Inferior parietal cortex (tissue), 1 donor: ENCODE results near the gene SHISA9.
"Not testable (repeated sequence)": the region's sequence is repeated elsewhere in the genome, so short reads cannot be mapped to it uniquely, and the experiment has no call there.

Experiments
- DNase-seq: peaks from one replicate; pipeline ENCODE4 v3.0.0-alpha.2; 2016; ENCODE audit errors: extremely low spot score

Gene SHISA9

GRCh38 chr16:12900156-12900555 is 1.2 kb upstream of the SHISA9 start:
- no peak for DNase-seq

- DNase-seq, result no peak
Observed at GRCh38 chr16:12900599-12901203, 697 bp upstream of the SHISA9 start.

DNA sequence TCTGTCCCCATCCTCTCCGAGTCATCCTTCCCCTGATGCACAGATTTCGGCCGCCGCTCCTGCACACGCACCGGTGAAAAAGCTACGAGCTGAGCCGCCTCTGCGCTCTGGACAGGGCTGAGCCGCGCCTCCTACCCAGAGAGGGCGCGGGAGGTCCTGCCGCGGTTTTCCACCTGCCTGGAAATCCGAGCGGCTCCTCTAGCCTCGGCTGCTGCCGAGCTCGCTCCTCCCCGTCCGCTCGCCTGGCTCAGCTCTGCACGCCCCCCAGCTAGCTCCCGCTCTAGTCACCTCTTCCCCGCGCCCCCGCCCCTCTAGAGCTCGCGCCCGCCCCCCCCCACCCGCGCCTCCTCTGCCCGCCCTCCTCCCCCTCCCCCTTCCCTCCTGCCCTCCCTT is 198 bp upstream of the SHISA9 start:
- DNase-seq, result no peak

DNA sequence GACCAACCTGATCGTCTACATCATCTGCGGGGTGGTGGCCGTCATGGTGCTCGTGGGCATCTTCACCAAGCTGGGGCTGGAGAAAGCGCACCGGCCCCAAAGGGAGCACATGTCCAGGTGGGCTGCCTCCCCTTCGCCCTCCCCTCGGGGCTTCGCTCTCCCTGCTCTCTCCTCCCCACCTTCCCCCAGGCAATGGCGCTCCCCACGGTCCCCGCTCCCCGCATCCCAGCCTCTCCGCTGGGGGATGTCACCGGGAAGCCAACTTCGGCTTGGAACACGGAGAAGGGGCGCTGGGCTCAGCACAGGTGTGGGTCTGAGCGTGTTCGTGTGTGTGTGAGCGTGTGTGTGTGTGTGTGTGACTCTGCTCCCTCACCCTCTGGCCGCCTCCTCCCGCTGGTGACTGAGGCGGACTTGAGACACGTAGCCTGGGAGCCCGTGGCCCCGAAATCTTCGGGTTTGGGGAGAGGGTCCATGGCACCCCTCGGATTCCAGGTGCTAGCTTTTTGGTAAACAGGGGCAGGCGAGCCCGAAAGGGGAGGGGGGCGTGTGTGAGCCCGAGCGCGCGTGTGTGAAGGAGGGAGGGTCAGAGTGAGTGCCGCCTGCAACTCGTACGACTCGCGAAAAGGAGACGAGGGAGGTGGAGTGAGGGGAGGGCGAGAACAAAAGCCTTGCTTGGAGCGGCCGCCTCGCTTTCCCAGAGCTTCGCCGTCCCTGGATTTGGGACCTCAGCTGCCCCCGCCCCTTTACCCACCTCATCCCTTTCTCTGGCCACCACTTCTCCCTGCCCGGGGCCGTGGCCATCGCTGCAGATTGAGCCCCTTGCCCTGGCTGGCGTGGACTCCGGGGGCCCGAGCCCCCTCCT is 1.3 kb downstream of the SHISA9 start:
- no peak for DNase-seq

DNA sequence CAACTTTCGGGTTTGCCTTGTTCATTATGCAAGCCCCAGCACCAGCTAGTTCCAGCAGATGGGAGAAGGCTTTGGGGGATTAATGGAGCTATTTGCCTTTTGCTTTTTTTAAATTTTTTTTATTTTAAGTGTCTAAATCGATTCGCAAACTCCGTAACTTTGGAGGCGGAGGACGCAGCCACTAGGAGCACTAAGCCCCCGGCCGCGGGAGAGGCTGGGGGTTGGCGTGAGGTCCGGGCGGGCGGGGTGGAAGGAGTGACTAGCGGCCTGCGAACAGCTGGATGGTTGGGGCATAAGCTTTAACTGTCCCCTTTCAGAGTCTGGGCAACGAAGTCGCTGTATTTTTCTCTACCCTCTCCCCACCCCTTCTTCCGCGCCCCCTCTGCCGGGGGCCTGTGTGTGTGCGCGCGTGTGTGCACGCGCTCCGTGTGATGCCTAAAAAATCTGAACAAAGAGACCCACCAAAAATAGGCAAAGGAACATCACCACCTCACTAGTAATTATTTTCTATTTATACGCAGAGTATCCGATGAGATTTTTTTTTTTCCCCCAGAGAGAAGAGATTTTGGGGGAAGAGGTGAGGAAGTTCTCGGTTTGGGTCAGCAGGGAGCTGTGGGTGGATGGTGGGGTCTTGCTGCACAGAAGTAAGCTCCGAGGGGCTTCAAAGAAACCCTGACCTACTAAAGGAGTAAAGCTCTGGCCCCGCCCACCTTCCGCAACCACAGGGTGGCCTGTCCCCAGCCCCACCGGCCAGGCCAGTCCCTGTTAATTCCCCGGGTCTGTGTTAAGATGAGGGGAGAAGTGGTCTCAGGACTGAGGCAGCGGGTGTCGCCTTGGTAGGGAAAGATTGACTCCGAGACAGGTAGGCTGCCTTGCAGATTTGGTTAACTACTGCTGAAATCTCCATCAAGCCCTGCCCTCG is 2.3 kb downstream of the SHISA9 start:
- no peak for DNase-seq

GRCh38 chr16:12904329-12904671 is 2.9 kb downstream of the SHISA9 start:
- DNase-seq, result no peak

GRCh38 chr16:12906271-12906670 is 4.9 kb downstream of the SHISA9 start:
- no peak for DNase-seq

DNA sequence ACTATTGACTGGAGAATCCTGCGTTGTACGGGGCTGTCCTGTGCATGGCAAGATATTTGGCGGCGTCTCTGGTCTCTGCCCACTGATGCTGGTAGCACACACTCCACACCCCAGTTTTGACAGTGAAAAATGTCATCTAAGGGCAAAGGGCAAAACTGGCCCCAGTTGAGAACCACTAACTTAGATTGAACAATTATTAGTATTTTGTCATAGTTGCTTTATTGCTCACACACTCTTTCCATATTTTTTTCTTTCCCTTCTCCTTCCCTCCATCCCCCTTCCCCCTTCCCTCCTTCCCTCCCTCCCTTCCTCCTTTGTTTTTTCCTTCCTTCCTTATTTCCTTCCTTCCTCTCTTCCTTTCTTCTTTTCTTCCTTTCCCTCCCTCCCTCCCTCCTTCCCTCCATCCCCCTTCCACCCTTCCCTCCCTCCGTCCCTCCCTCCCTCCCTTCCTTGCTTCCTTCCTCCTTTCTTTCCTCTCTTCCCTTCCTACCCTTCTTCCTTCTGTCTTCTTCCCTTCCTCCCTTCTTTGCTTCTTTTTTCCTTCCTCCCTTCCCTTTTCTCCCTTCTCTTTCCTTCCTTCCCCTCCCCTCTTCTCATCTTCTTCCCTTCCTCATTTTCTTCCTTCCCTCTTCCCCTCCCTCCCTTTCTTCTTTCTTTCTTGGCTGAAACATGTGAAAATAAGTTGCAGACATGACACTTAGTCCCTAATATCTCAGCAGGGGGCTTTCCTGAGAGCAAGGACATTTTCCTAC is 5.5 kb downstream of the SHISA9 start:
- DNase-seq, result no peak

GRCh38 chr16:12907670-12908233 is 6.4 kb downstream of the SHISA9 start:
- DNase-seq, result no peak

DNA sequence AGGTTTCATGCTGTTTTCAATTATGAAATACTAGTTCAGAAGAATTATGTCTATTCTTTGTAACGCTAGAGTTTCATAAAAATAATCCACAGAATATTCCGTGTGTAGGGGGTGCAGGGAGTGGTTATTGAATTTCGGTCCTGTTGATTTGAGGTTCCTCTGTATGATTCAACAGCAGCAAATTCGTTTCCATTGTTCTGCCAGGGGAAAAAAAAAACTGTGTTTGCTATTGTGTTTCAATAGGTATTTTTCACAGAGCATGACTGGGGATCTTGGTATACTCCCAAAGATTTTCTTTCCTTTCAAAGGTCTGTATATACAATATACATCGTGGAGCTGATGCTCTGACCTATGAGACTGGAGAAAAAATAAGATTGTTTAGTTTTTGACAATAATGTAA is 15.8 kb downstream of the SHISA9 start:
- no peak for DNase-seq

DNA sequence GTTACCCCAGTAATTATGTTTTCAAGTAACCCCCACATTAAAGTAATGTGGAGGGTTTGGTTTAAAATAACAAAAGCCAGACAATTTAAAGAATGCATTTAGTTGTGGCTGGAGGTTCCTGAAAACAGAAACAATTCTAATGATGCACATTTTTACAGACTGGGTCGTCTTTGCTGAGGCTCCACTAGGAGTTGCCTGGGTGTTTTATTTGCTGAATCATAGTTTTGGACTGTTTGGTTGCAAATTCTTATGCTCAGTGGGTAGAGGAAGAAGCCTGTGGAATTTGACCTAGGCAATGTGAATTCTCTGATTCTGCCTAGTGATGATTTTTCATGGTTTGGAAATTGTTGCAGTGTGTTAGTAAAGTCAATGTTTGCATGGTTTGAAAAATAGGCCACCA is 16.3 kb downstream of the SHISA9 start:
- no peak for DNase-seq

DNA sequence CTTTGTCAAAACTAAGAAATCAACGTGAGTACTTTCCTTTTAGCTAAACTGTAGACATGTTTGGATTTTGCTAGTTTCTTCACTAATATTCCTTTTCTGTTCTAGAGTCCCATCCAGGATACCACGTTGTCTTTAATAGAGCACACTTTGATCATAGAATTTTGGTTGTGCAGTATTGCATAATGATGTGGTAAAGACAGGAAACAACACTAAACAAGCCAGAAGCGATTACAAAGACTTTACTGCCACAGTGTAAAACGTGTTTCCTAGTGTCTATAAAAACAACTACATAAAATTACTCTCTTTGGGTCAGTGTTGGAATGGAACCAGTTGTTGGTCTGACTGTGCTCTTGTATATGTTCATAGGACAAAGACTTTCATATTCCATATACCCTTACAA is 19.3 kb downstream of the SHISA9 start:
- no peak for DNase-seq

DNA sequence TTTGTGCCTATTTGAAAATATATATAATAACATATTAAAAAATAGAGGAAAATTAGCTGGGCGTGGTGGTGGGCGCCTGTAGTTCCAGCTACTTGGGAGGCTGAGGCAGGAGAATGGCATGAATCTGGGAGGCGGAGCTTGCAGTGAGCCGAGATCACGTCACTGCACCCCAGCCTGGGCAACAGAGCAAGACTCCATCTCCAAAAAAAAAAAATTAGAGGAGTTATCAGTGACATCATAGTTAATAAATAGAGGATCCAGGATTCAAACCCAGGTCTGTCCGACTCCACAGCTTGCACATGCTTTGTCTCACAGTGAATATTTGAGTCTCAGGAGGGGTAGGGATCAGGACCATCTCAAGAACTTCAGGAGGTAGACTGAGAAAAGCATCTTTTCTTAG is 22.2 kb downstream of the SHISA9 start:
- not testable (repeated sequence) for DNase-seq

DNA sequence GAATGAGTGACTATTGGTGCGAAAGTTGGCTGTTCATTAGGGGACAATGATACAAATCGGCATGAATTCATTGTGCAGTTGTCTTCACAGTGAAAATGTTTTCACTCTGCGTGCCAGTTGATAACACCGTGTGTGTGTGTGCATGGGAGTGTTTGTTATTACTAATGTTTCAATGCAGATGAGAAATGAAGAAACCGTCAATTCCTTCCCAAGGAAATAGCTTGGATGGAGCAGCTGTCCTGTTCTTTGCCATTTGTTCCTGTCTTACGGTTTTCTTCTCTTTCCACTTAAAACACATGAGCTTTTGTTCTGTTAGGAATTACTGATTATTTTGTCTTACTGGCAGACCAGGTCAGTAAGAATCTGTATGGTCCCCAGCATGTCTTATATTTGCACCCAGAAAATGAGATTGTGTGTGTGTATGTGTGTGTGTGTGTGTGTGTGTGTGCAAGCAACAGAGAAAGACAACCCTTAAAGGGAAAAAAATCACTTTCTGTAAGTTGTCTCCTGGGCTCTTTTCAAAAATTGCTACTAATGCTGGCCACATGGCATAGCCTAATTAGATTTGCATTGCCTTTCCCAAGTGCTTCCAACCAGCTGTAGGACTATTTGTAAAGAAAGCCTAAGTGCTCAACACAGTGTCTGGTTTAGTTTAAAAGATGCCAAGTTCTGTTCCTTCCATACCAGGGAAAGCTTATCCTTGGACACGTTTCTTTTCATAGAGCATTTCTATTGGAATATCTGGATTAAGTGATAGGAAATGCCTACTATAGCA is 23.8 kb downstream of the SHISA9 start:
- no peak for DNase-seq

- no peak for DNase-seq
Observed at GRCh38 chr16:12927591-12927990, 26.2 kb downstream of the SHISA9 start.

DNA sequence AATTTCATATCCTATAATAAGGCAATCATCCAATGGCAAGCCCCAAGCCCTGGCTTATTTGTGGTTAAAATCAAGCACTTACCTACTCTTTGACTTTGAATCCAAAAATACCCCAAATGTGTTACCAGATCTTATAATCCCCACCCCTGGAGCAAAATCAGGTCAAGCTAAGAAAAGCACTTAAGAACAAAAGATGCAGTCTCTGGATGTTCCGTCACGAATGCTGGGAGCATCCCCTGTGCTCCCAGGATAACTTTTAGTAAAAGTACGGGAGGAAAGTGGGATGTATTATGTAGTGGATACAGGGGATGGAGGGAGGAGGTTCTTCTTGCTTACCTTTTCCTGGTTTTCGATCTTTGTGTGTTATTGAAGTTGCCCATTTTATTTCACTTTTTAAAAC is 29.5 kb downstream of the SHISA9 start:
- DNase-seq, result no peak

DNA sequence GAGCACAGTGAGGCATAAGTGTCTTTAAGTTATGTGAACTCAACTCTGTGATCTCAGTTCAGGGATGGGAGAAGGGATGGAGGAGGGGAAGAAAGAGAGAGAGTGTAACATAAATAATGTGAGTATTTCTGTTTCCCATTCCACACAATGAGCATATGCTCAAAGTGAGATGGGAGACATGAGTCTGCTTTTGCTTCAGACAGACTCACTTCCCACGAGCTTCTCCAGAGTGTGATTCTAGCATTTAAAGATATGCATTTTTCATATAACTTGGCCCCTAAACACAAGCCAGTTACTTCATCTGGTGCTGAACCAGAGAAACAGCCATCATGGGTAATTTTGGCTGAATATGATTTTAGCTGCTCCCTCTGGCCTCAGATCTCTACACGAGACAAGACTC is 35.0 kb downstream of the SHISA9 start:
- DNase-seq, result peak; percentile 44

DNA sequence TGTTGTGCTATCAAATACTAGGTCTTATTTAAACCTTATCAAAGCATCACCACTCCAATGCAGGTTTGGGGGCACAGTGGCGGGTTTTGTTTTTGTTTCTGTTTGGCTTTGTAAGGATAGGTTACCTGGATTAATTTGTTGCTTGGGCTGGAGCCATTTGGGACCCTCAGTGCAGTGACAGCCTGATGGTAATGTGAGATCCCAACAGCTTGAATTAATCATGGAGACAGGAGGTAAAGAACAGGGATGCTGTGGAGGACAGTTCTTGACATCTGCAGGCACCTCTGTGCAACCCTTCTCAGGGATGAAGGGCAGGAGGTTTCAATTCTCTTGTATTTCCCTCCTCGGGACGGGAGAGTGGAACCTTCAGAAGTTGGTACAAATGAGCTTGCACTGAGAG is 40.5 kb downstream of the SHISA9 start:
- no peak for DNase-seq

GRCh38 chr16:12942861-12943260 is 41.5 kb downstream of the SHISA9 start:
- no peak for DNase-seq

GRCh38 chr16:12944300-12944699 is 42.9 kb downstream of the SHISA9 start:
- DNase-seq, result no peak

GRCh38 chr16:12951392-12951791 is 50.0 kb downstream of the SHISA9 start:
- no peak for DNase-seq
